ENCODE data around the gene FADS3.

FADS3 gene

GRCh38 chr11:61839742-61840141 lies 51.6 kb downstream of the FADS3 start:
- no peak overlapping the region for H3K4me3 ChIP-seq (ENCODE audit: low read depth, low read length)

- no peak overlapping the region for H3K4me3 ChIP-seq (ENCODE audit: low read depth, low read length)
These were observed 52.4 kb downstream of the FADS3 start for GRCh38 chr11:61838921-61839320.

GRCh38 chr11:61838501-61838900 lies 52.8 kb downstream of the FADS3 start:
- no peak overlapping the region for H3K4me3 ChIP-seq (ENCODE audit: low read depth, low read length)

- H3K4me3 ChIP-seq (ENCODE audit: low read depth, low read length), result no peak overlapping the region
These were observed 53.8 kb downstream of the FADS3 start for GRCh38 chr11:61837411-61838005.

GRCh38 chr11:61836193-61836592 lies 55.2 kb downstream of the FADS3 start:
- H3K4me3 ChIP-seq (ENCODE audit: low read depth, low read length), result no peak overlapping the region

- H3K4me3 ChIP-seq (ENCODE audit: low read depth, low read length), result no peak overlapping the region
These were observed 56.9 kb downstream of the FADS3 start for GRCh38 chr11:61834278-61835048.

- no peak overlapping the region for H3K4me3 ChIP-seq (ENCODE audit: low read depth, low read length)
These were observed 57.4 kb downstream of the FADS3 start for GRCh38 chr11:61833926-61834277.

- H3K4me3 ChIP-seq (ENCODE audit: low read depth, low read length), result no peak overlapping the region
These were observed 57.9 kb downstream of the FADS3 start for GRCh38 chr11:61833471-61833870.

GRCh38 chr11:61832754-61833153 lies 58.6 kb downstream of the FADS3 start:
- H3K4me3 ChIP-seq (ENCODE audit: low read depth, low read length), result no peak overlapping the region

- H3K4me3 ChIP-seq (ENCODE audit: low read depth, low read length), result no peak overlapping the region
These were observed 59.1 kb downstream of the FADS3 start for GRCh38 chr11:61832207-61832606.

- H3K4me3 ChIP-seq (ENCODE audit: low read depth, low read length), result peak overlapping the region; percentile 90
These were observed 60.9 kb downstream of the FADS3 start for GRCh38 chr11:61830237-61831105.

GRCh38 chr11:61829806-61830205 lies 61.5 kb downstream of the FADS3 start:
- peak overlapping the region; percentile 90 for H3K4me3 ChIP-seq (ENCODE audit: low read depth, low read length)

GRCh38 chr11:61828629-61829407 lies 62.5 kb downstream of the FADS3 start:
- H3K4me3 ChIP-seq (ENCODE audit: low read depth, low read length), result peak overlapping the region; percentile 90

GRCh38 chr11:61828379-61828628 lies 63.0 kb downstream of the FADS3 start:
- peak overlapping the region; percentile 90 for H3K4me3 ChIP-seq (ENCODE audit: low read depth, low read length)

GRCh38 chr11:61827571-61828378 lies 63.6 kb downstream of the FADS3 start, which contains the start of gene FADS2:
Gene FADS2 (plus strand): TSS chr11:61828300. CDS start chr11:61828391, 91 bp downstream.
- peak within 1 kb of the TSS; percentile 90 for H3K4me3 ChIP-seq (ENCODE audit: low read depth, low read length)

- peak overlapping the region; percentile 90 for H3K4me3 ChIP-seq (ENCODE audit: low read depth, low read length)
These were observed 64.3 kb downstream of the FADS3 start for GRCh38 chr11:61826930-61827570.
